ENCODE data around the gene PCDH9.

The PCDH9 gene

GRCh38 chr13:67229481-67230403, at the start of gene PCDH9:
Gene PCDH9 (minus strand): TSS chr13:67230336. CDS start chr13:67228440, 1,896 bp downstream.
- DNase-seq (ENCODE audit: low read depth) = no peak

GRCh38 chr13:67278235-67278634, 48.1 kb upstream of the PCDH9 start:
- peak; percentile 81 for DNase-seq (ENCODE audit: low read depth)

GRCh38 chr13:67277581-67277980, 47.4 kb upstream of the PCDH9 start:
- no peak for DNase-seq (ENCODE audit: low read depth)

- DNase-seq (ENCODE audit: low read depth) = no peak
These were observed 45.3 kb upstream of the PCDH9 start for GRCh38 chr13:67275351-67275960.

GRCh38 chr13:67273001-67273400, 42.9 kb upstream of the PCDH9 start:
- peak; percentile 52 for DNase-seq (ENCODE audit: low read depth)

- DNase-seq (ENCODE audit: low read depth) = peak; percentile 17
These were observed 37.0 kb upstream of the PCDH9 start for GRCh38 chr13:67267136-67267535.

GRCh38 chr13:67259208-67259607, 29.1 kb upstream of the PCDH9 start:
- DNase-seq (ENCODE audit: low read depth) = no peak

GRCh38 chr13:67258482-67258881, 28.3 kb upstream of the PCDH9 start:
- no peak for DNase-seq (ENCODE audit: low read depth)

GRCh38 chr13:67238861-67239260, 8.7 kb upstream of the PCDH9 start:
- no peak for DNase-seq (ENCODE audit: low read depth)

GRCh38 chr13:67238277-67238859, 8.2 kb upstream of the PCDH9 start:
- DNase-seq (ENCODE audit: low read depth) = no peak

- no peak for DNase-seq (ENCODE audit: low read depth)
These were observed 5.1 kb upstream of the PCDH9 start for GRCh38 chr13:67235265-67235664.

GRCh38 chr13:67232384-67232783, 2.2 kb upstream of the PCDH9 start:
- no peak for DNase-seq (ENCODE audit: low read depth)

GRCh38 chr13:67231289-67232000, 1.3 kb upstream of the PCDH9 start:
- DNase-seq (ENCODE audit: low read depth) = no peak

GRCh38 chr13:67230404-67231288, 510 bp upstream of the PCDH9 start:
- DNase-seq (ENCODE audit: low read depth) = peak; percentile 98

- no peak for DNase-seq (ENCODE audit: low read depth)
These were observed 1.2 kb downstream of the PCDH9 start for GRCh38 chr13:67228916-67229315.

- DNase-seq (ENCODE audit: low read depth) = peak; percentile 62
These were observed 2.1 kb downstream of the PCDH9 start for GRCh38 chr13:67228031-67228430.

- no peak for DNase-seq (ENCODE audit: low read depth)
These were observed 2.8 kb downstream of the PCDH9 start for GRCh38 chr13:67227131-67227983.

- DNase-seq (ENCODE audit: low read depth) = no peak
These were observed 3.4 kb downstream of the PCDH9 start for GRCh38 chr13:67226696-67227095.

GRCh38 chr13:67225252-67226159, 4.6 kb downstream of the PCDH9 start:
- DNase-seq (ENCODE audit: low read depth) = no peak

Data from fibroblast of gingiva (primary cell).